SK-N-SH (cell line): ENCODE measurements around the gene IFNA14. TPM values are rescaled to one million over a fixed set of nuclear protein-coding genes. Genes with fewer than 3 reads are reported as not detected.

Experiments used
- CTCF ChIA-PET: fragments of 300-600, 350-600 bp; formaldehyde crosslinking; extraction: SDS; loops from one replicate; lab custom pipeline; 2021; lab: Yijun Ruan, JAX
- POLR2A ChIA-PET: fragments of 350-600 bp; sonication (Branson Sonifier 250); formaldehyde crosslinking; extraction: SDS; loops from one replicate; lab custom pipeline; 2020; ENCODE audit warnings: antibody characterized with exemption, inconsistent platforms; lab: Yijun Ruan, JAX
- DNase-seq: peaks from one replicate; pipeline ENCODE4 v3.0.0; 2012
- H2AFZ ChIP-seq: fragments of 200-600 bp; sonication (generic); 2 replicates; pipeline ENCODE4 v1.8.1; 2016; ENCODE audit warnings: antibody characterized with exemption, mild to moderate bottlenecking, low read depth
- H3F3A ChIP-seq: fragments of 200-600 bp; sonication (generic); replicated peaks from 2 replicates; pipeline ENCODE3; 2016; ENCODE audit warnings: antibody characterized with exemption, mild to moderate bottlenecking; ENCODE audit not compliant: insufficient read depth
- H3K27ac ChIP-seq, 2 experiments: fragments of 200-500 bp in 1 of 2; fragments of 200-600 bp in 1 of 2; sonication (Bioruptor generic) in 1 of 2; sonication (generic), shearing (Covaris generic) in 1 of 2; 2 replicates each; pipeline versions ENCODE4 v1.5.1 to v1.6.1; 2014 to 2016; ENCODE audit warnings: low read depth in 2 of 2, inconsistent platforms in 1 of 2, low read length in 1 of 2, mild to moderate bottlenecking in 1 of 2, mixed read lengths in 1 of 2
- H3K27me3 ChIP-seq: fragments of 200-600 bp; sonication (generic), shearing (Covaris generic); 2 replicates; pipeline ENCODE4 v1.6.1; 2016; ENCODE audit warnings: mixed run types; ENCODE audit not compliant: insufficient read depth
- H3K36me3 ChIP-seq, 2 experiments: fragments of 200-500 bp in 1 of 2; fragments of 200-600 bp in 1 of 2; sonication (Bioruptor generic) in 1 of 2; sonication (generic) in 1 of 2; replicated peaks in 1 of 2; 2 replicates each; pipeline versions ENCODE3 to v1.5.1; 2014 to 2016; ENCODE audit warnings: low read length in 1 of 2, mild to moderate bottlenecking in 1 of 2; ENCODE audit not compliant: insufficient read depth in 2 of 2, control insufficient read depth in 1 of 2
- H3K4me1 ChIP-seq, 2 experiments: fragments of 200-500 bp in 1 of 2; fragments of 200-600 bp in 1 of 2; sonication (Bioruptor generic) in 1 of 2; sonication (generic), shearing (Covaris generic) in 1 of 2; 2 replicates each; pipeline versions ENCODE4 v1.5.1 to v1.6.1; 2014 to 2016; ENCODE audit warnings: low read depth in 1 of 2, low read length in 1 of 2, mixed run types in 1 of 2; ENCODE audit not compliant: insufficient read depth in 2 of 2, control insufficient read depth in 1 of 2
- H3K4me2 ChIP-seq: fragments of 200-600 bp; sonication (generic), shearing (Covaris generic); 2 replicates; pipeline ENCODE4 v1.6.1; 2017; ENCODE audit warnings: mixed run types
- H3K4me3 ChIP-seq, 2 experiments: fragments of 200-500 bp in 1 of 2; fragments of 200-600 bp in 1 of 2; sonication (Bioruptor generic) in 1 of 2; sonication (generic), shearing (Covaris generic) in 1 of 2; 2 replicates each; pipeline versions ENCODE4 v1.5.1 to v1.8.1; 2014 to 2016; ENCODE audit warnings: low read depth in 2 of 2, inconsistent platforms in 1 of 2, low read length in 1 of 2, mild to moderate bottlenecking in 1 of 2, mixed read lengths in 1 of 2, moderate library complexity in 1 of 2
- H3K79me2 ChIP-seq: fragments of 200-600 bp; sonication (generic); 2 replicates; pipeline ENCODE4 v1.8.1; 2017; ENCODE audit warnings: mild to moderate bottlenecking; ENCODE audit not compliant: insufficient read depth
- H3K9ac ChIP-seq: fragments of 200-600 bp; sonication (generic); 2 replicates; pipeline ENCODE4 v1.6.1; 2017; ENCODE audit warnings: mixed run types
- H3K9me2 ChIP-seq: fragments of 200-600 bp; sonication (generic); 2 replicates; pipeline ENCODE4 v1.6.1; 2017; ENCODE audit warnings: mixed run types
- H3K9me3 ChIP-seq: fragments of 200-600 bp; sonication (generic); 2 replicates; pipeline ENCODE4 v1.6.1; 2017; ENCODE audit warnings: mixed run types, mild to moderate bottlenecking, moderate library complexity
- H4K20me1 ChIP-seq: fragments of 200-600 bp; sonication (generic); 2 replicates; pipeline ENCODE4 v1.6.1; 2017; ENCODE audit warnings: mild to moderate bottlenecking, mixed run types; ENCODE audit not compliant: insufficient read depth
- CHD2 ChIP-seq: fragments of 150-350 bp; IDR thresholded peaks from 2 replicates; pipeline ENCODE4 v1.6.1; 2018; ENCODE audit warnings: low read length; ENCODE audit not compliant: partially characterized antibody
- EZH2phosphoT487 ChIP-seq: fragments of 200-600 bp; sonication (generic); IDR thresholded peaks from 2 replicates; pipeline ENCODE4 v1.6.1; 2017; ENCODE audit warnings: low read depth, mixed run types, mild to moderate bottlenecking, antibody characterized with exemption, moderate library complexity, borderline replicate concordance
- FOXJ3 ChIP-seq: sonication (generic); formaldehyde crosslinking; IDR thresholded peaks from 2 replicates; pipeline ENCODE4 v1.5.1; 2020; ENCODE audit warnings: mild to moderate bottlenecking, missing genetic modification reagents
- FOXM1 ChIP-seq: IDR thresholded peaks from 2 replicates; pipeline ENCODE4 v1.4.0; 2012; ENCODE audit warnings: low read depth, mild to moderate bottlenecking
- GATA2 ChIP-seq: sonication (generic); formaldehyde crosslinking; IDR thresholded peaks from 2 replicates; pipeline ENCODE4 v1.5.0; 2020; ENCODE audit warnings: mild to moderate bottlenecking, missing genetic modification reagents
- MEF2A ChIP-seq: IDR thresholded peaks from 2 replicates; pipeline ENCODE4 v1.4.0; 2012; ENCODE audit warnings: low read depth, borderline replicate concordance
- REST ChIP-seq: IDR thresholded peaks from 2 replicates; pipeline ENCODE4 v1.6.1; 2012; ENCODE audit warnings: mild to moderate bottlenecking, low read depth, low read length, moderate library complexity
- RXRA ChIP-seq: IDR thresholded peaks from 2 replicates; pipeline ENCODE4 v1.4.0; 2012; ENCODE audit warnings: low read depth, mild to moderate bottlenecking, borderline replicate concordance
- SIN3A ChIP-seq: IDR thresholded peaks from 2 replicates; pipeline ENCODE4 v1.6.1; 2012; ENCODE audit warnings: low read depth, mild to moderate bottlenecking, low read length, moderate library complexity, borderline replicate concordance
- WGBS: methylation state at CpG from one replicate; pipeline ENCODE4 v1.1.6; 2017; ENCODE audit warnings: low lambda C conversion rate; 5-methylcytosine and 5-hydroxymethylcytosine counted together
- polyA plus RNA-seq, 3 experiments: library from polyadenylated mRNA; depleted of rRNA; stranded (reverse); fragments of >200 nt; gene quantifications; 2 replicates each; pipeline ENCODE4 v1.2.3, GENCODE V29; 2012
- TF ChIP-seq, protein P1 (sequence below): IDR thresholded peaks from 2 replicates; pipeline ENCODE4 v1.4.0; 2012; ENCODE audit warnings: low read depth
- TF ChIP-seq, protein P2 (sequence below): IDR thresholded peaks from 2 replicates; pipeline ENCODE4; 2012
- TF ChIP-seq, protein P3 (sequence below): fragments of 200-600 bp; sonication (generic); IDR thresholded peaks from 2 replicates; pipeline ENCODE4 v1.6.1; 2017; ENCODE audit warnings: antibody characterized with exemption, mild to moderate bottlenecking, moderate library complexity

The IFNA14 gene
- polyA plus RNA-seq, 1 of the 3 experiments (the other 2 are of a cell fraction): not detected

GRCh38 chr9:21287280-21287679, 47.5 kb upstream of the IFNA14 start:
- no peaks in the 10 kb centered on the region for H3K9me2 ChIP-seq
- DNase-seq: no peak
- WGBS: 5% methylated on average over 3 of the region's 3 CpGs
- ChIA-PET POLR2A (no interaction called here), CTCF (no interaction called here)
- no peaks in the 10 kb centered on the region for H3K79me2 ChIP-seq
- TF ChIP-seq CHD2: no peak
- TF ChIP-seq EZH2phosphoT487: no peak
- TF ChIP-seq, protein P1, sequence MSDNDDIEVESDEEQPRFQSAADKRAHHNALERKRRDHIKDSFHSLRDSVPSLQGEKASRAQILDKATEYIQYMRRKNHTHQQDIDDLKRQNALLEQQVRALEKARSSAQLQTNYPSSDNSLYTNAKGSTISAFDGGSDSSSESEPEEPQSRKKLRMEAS: no peak
- TF ChIP-seq, protein P2, sequence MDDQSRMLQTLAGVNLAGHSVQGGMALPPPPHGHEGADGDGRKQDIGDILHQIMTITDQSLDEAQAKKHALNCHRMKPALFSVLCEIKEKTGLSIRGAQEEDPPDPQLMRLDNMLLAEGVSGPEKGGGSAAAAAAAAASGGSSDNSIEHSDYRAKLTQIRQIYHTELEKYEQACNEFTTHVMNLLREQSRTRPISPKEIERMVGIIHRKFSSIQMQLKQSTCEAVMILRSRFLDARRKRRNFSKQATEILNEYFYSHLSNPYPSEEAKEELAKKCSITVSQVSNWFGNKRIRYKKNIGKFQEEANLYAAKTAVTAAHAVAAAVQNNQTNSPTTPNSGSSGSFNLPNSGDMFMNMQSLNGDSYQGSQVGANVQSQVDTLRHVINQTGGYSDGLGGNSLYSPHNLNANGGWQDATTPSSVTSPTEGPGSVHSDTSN: no peak
- TF ChIP-seq REST: no peak
- TF ChIP-seq SIN3A: no peak
- TF ChIP-seq FOXM1: no peak
- TF ChIP-seq, protein P3, sequence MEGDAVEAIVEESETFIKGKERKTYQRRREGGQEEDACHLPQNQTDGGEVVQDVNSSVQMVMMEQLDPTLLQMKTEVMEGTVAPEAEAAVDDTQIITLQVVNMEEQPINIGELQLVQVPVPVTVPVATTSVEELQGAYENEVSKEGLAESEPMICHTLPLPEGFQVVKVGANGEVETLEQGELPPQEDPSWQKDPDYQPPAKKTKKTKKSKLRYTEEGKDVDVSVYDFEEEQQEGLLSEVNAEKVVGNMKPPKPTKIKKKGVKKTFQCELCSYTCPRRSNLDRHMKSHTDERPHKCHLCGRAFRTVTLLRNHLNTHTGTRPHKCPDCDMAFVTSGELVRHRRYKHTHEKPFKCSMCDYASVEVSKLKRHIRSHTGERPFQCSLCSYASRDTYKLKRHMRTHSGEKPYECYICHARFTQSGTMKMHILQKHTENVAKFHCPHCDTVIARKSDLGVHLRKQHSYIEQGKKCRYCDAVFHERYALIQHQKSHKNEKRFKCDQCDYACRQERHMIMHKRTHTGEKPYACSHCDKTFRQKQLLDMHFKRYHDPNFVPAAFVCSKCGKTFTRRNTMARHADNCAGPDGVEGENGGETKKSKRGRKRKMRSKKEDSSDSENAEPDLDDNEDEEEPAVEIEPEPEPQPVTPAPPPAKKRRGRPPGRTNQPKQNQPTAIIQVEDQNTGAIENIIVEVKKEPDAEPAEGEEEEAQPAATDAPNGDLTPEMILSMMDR: no peak
- no peak for TF ChIP-seq GATA2 (CRISPR knock-in tag)
- no peak for TF ChIP-seq MEF2A
- TF ChIP-seq RXRA: no peak
- TF ChIP-seq FOXJ3: no peak
- H2AFZ ChIP-seq: no peak overlapping the region
- H3F3A ChIP-seq: no peaks in the 10 kb centered on the region
- H3K4me1 ChIP-seq: no peaks in the 10 kb centered on the region
- no peaks in the 10 kb centered on the region for H3K27me3 ChIP-seq
- H3K4me2 ChIP-seq: no peak overlapping the region
- H3K4me3 ChIP-seq: no peak overlapping the region
- H3K9ac ChIP-seq: no peak overlapping the region
- H3K27ac ChIP-seq: no peak overlapping the region
- no peaks in the 10 kb centered on the region for H3K9me3 ChIP-seq
- H3K36me3 ChIP-seq: no peaks in the 10 kb centered on the region
- H4K20me1 ChIP-seq: no peaks in the 10 kb centered on the region
